GM21367 (cell line): ENCODE measurements around the gene MICAL3.

Experiments
- ATAC-seq: cut with Tn5 transposase; IDR thresholded peaks from one replicate; pipeline ENCODE4 v1.9.1; 2021; ENCODE audit not compliant: unreplicated experiment

Gene MICAL3

DNA sequence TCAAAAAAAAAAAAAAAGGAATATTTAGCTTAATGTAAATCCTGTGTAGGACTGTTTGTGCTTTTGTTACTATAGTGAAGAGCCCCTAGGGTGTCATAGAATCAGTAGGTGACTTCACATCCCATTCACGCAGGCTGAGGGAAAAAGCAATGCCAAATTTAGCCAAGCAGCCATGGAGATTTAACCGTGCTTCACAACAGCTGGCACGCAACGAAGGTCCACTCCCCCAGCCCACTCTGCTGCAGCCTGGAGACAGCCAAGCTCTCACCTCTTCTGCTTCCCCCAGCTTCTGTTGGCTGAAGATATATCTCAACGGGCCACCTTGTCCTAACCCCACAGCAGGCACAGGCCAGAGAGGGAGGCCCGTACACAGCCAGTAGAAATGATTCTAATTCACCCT lies 171.3 kb downstream of the MICAL3 start:
- ATAC-seq, result no peak

DNA sequence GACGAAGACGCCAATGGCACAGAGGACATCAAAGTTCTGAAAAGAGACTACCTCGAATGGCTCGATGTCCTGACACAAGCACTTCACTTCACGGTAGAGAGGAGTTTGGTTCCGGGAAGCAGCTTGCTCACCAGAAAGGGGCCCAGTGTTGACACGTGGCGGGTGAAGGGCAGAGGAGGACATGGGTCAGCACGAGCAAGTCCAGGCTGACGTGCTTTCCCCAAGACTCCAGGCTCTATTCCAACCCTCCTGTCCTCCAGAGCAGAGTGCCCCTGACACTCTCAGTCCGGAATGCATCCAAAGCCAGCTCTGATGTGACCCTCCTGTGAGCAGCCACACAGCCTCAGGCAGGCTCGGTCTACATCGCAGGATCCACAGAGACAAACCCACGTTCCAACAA lies 172.6 kb downstream of the MICAL3 start:
- ATAC-seq, result no peak

DNA sequence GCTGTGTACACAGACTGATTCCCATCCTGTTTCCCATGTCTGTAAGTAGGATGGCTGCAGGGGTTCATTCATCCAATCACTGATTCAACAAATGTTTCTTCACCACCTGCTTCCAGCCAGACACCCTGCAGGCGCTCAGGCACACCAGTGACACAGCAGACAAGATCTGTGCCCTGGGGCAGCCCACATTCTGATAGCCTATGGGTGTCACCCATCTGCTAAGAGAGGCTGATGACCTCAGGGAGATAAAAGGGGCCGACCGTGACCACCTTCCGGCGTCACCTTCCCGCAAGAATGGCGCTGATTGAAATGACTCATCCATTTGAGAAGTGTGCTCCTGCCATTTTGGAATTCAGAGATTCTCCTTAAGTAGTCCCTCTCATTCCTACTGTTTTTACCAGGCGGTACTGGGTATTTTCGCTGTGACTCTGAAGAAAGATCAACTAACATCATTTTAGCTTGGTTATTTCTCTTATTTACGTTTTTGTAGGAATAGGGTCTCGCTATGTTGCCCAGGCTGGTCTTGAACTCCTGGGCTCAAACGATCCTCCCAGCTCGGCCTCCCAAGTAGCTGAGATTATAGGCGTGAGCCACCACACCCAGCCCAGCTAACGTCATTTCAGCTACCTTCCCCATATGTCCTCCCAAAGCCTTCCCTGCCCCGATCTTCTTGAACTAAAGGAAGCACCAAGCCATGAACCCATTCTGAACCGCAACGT lies 176.8 kb downstream of the MICAL3 start:
- ATAC-seq, result no peak

- ATAC-seq, result no peak
Observed at GRCh38 chr22:17846326-17846992, 177.9 kb downstream of the MICAL3 start.

- no peak for ATAC-seq
Observed at GRCh38 chr22:17845790-17846189, 178.6 kb downstream of the MICAL3 start.

DNA sequence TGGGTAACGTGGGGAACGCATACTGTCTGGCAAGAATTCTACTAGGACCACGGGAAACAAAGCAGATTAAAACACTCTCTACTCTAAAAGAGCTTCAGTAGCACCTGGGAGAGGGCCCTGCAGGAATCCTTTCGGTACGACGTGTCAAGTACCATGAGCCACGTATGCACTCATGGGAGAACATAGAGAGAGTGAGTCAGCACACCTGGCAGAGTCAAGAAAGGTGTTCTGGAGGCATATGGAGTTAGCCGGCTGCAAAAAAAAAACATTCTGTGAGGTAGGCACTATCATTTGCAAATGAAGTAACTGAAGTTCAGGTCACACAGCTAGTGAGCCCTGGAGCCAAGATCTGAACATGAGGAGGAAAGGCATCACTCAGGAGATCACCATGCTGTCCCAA lies 179.0 kb downstream of the MICAL3 start:
- no peak for ATAC-seq

DNA sequence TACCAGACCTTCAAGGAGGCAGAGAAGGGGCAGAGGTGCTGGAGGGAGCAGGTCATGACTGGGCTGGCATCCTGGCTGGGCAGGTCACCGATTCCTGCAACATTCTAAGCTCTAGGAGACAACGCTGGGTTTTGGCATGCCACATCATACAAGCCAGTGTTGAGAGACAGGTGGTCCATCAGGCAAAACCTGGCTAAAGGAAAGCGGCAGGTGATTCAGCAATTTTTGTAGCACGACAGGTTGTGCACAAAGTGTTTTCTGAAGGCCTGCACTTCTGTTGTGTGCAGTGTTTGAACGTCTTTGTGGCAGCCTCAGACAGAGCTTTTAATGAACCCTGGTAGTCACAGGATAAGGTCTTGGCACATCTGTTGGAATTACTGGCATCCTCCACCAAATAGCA lies 180.2 kb downstream of the MICAL3 start:
- ATAC-seq, result no peak

DNA sequence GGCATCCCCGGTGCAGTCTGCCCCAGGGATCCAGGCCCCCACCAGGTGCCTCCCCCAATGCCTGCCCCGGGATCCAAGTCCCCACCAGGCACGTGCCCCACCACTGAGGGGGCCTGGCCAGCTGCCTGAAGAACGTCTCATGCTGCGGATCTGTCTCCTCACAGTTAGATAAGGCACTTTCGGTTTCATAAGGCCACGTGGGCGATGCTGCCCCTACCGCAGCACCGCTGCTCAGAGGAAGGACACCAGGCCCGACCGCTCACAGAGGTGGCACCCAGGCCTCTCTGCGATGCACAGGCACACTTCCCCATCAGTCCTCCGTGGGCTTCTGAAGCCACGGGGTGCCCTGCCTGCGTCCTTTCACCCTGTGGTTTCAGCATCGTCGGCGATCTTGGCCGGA lies 182.0 kb downstream of the MICAL3 start:
- ATAC-seq, result no peak

GRCh38 chr22:17841836-17842235 lies 182.5 kb downstream of the MICAL3 start:
- ATAC-seq, result no peak

- no peak for ATAC-seq
Observed at GRCh38 chr22:17838180-17838865, 186.0 kb downstream of the MICAL3 start.

DNA sequence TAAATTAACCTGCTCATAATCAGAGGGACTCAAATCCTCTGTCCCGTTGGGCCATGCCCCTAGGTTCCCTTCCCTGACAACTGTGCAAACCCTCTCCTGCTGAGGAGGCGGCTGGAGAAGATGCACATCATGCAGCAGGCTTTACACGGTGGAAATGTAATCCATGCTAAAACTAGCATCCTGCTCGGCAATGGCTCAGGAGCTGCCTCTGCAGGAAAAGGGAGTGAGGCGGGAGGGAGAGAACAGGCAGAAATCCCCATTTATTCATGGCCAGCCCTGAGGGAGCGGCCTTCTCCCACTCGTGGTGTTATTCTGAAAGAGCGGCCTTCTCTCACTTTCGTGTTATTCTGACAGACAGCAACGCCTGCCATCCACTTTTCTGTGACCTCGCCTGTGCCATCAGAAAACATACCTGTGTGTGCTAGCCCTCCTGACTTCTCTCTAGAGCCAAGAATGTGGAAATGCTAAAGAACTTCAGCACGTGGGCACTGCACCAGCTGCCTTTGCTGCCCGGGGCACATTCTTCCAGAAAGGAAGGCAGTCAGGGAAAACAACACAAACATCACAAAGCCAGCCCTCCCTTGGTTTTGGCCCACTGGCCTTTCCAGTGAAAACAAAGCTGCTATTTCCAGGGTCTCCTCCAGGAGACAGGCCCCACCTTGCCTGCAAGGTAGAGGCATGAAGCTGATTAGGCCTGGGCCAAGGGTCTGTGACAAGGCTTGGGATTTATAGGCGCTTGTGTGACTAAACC lies 187.2 kb downstream of the MICAL3 start:
- no peak for ATAC-seq

- ATAC-seq, result no peak
Observed at GRCh38 chr22:17835256-17835655, 189.1 kb downstream of the MICAL3 start.

DNA sequence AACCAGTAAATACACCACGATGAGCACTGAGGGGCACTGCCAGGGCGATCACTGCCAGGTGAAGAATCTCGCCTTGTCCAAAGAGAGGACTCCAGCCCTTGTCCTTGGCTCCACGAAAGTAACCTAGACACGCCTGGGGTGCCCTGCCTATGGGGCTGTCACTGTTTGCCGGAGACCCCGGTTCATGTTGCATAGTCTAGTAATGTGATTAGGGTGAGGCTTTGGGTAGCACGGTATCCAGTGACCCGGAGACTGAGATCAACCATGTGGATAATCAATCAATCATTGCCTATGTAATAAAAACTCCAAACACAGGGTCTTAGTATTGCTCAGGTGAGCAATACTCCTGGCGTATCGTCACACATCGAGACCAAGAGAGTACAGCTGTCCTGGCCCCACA lies 190.9 kb downstream of the MICAL3 start:
- no peak for ATAC-seq

DNA sequence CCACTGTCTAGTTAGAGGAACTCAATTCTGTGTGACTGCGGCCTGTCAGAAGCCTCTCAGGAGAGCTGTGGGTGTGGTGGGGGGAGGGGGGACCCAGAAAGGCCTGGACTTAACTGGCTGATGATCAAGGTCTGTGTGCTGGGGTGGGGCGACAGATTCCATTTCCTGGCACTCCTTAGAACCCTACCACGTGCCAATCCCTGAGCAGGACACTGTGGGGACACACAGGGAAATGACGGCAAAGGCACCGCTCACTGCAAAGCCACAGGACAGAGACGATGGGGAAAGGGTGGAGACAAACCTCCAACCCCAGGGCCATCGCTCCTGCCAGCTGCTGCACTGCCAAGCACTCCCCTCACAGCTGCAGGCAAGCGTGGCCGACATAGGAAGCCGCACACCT lies 191.7 kb downstream of the MICAL3 start:
- no peak for ATAC-seq

- no peak for ATAC-seq
Observed at GRCh38 chr22:17831501-17832251, 192.7 kb downstream of the MICAL3 start.

GRCh38 chr22:17830043-17830961 lies 194.1 kb downstream of the MICAL3 start:
- no peak for ATAC-seq

DNA sequence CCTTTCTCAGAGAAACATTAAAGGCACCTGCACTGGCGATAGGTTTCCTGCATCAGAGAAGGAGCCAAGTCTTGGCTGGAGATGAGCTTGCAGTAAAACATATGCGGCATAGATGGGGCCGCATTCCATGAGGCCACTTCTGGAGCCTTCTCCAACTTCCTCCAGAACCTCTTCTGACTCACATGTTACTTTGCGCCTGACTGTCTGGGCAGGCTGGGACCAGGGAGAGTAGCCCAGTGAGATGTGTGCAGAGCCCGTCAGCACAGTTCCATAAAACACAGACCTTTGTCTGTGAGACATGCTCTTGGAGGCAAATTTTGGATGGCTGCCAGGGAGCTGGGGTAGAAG lies 194.7 kb downstream of the MICAL3 start:
- ATAC-seq, result no peak

DNA sequence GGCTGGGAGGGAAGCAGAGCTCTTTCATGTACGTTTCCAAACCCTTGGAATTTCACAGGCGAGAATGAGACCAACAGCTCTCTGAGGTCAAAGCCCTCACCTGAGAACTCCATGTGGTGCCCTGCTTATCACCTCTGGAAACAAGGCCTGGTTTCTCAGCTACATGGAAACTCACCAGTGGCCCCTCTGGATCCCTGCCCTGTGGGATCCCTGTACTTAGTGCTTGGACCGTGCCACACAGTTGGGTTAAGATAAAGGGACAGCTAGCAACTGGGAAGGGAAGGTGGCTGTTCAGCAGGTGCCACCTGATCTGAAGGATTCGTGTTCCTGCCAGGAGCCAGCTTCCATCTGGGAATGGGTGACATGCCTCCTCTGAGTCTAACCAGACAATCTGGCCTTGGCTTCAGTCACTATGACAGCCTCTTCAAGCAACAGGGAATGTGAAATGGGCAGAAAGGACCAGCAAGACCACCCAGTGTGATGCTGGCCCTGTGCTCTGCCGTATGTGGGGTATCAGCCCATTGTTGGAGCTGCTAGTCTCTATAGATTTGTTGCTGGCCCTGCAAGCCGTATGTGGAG lies 195.8 kb downstream of the MICAL3 start:
- ATAC-seq, result no peak

DNA sequence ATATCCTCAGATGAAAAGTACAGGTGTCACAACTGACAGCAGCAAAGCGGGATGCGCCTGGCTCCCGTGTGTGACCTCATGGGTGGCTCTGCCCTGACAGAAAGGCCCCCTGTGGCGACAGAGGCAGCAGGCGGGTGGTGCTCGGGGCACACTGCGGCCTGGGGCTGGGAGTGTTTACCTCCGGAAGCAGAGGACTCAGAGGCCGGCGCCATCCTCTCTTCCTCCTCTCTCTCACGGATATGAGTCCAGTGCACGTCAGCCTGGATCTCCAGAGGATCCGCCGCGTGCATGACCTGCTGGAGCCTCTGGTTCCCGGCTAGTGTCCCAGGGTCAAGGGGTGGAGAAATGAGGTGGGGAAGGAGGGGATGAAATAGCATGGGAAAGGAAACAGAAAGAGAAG lies 196.9 kb downstream of the MICAL3 start:
- no peak for ATAC-seq
